OCI-LY1 (cell line): ENCODE measurements around the gene KDM2A.
A peak's percentile ranks its signal among the peaks of the same experiment; 100 is the strongest.

Source experiments
- H2AFZ ChIP-seq: fragments of 200-600 bp; sonication (generic), shearing (Covaris generic); 2 replicates; pipeline ENCODE4 v1.6.0; 2014; ENCODE audit warnings: antibody characterized with exemption, mild to moderate bottlenecking, low read length
- H3F3A ChIP-seq: fragments of 200-600 bp; sonication (generic), shearing (Covaris generic); 2 replicates; pipeline ENCODE4 v1.6.0; 2014; ENCODE audit warnings: mild to moderate bottlenecking, antibody characterized with exemption, low read length, moderate library complexity; ENCODE audit not compliant: insufficient read depth
- H3K27ac ChIP-seq: fragments of 200-600 bp; sonication (generic); 2 replicates; pipeline ENCODE4 v1.5.1; 2014; ENCODE audit warnings: low read length, mixed run types, mild to moderate bottlenecking, low read depth; ENCODE audit not compliant: poor library complexity, severe bottlenecking
- H3K27me3 ChIP-seq: fragments of 200-600 bp; sonication (generic); 2 replicates; pipeline ENCODE4 v1.6.0; 2014; ENCODE audit warnings: antibody characterized with exemption, mild to moderate bottlenecking, low read length, moderate library complexity; ENCODE audit not compliant: insufficient read depth
- H3K36me3 ChIP-seq: fragments of 200-600 bp; sonication (generic); 2 replicates; pipeline ENCODE4 v1.6.1; 2014; ENCODE audit warnings: mild to moderate bottlenecking, antibody characterized with exemption, low read length, moderate library complexity, mixed read lengths; ENCODE audit not compliant: insufficient read depth
- H3K4me1 ChIP-seq: fragments of 200-600 bp; sonication (generic); 2 replicates; pipeline ENCODE4 v1.5.1; 2014; ENCODE audit warnings: mild to moderate bottlenecking, low read length, moderate library complexity; ENCODE audit not compliant: insufficient read depth, severe bottlenecking
- H3K4me2 ChIP-seq: fragments of 200-600 bp; sonication (generic), shearing (Covaris generic); 2 replicates; pipeline ENCODE4 v1.6.1; 2014; ENCODE audit warnings: low read length
- H3K4me3 ChIP-seq: fragments of 200-600 bp; sonication (generic); 2 replicates; pipeline ENCODE4 v1.5.1; 2014; ENCODE audit warnings: low read length, low read depth, mild to moderate bottlenecking, mixed read lengths; ENCODE audit not compliant: poor library complexity, severe bottlenecking
- H3K79me2 ChIP-seq: fragments of 200-600 bp; shearing (Covaris generic); 2 replicates; pipeline ENCODE4 v1.6.1; 2016; ENCODE audit warnings: mixed run types, low read length, mixed read lengths; ENCODE audit not compliant: insufficient read depth
- H3K9ac ChIP-seq: fragments of 200-600 bp; sonication (generic), shearing (Covaris generic); 2 replicates; pipeline ENCODE4 v1.6.1; 2014; ENCODE audit warnings: mild to moderate bottlenecking, low read length, mixed read lengths
- H3K9me2 ChIP-seq: fragments of 200-600 bp; sonication (generic), shearing (Covaris generic); 2 replicates; pipeline ENCODE4 v1.6.1; 2014; ENCODE audit warnings: low read depth, mild to moderate bottlenecking, low read length, mixed read lengths
- H3K9me3 ChIP-seq: fragments of 200-600 bp; shearing (Covaris generic); 2 replicates; pipeline ENCODE4 v1.6.1; 2014; ENCODE audit warnings: low read length, mixed read lengths
- H4K20me1 ChIP-seq: fragments of 200-600 bp; sonication (generic), shearing (Covaris generic); 2 replicates; pipeline ENCODE4 v1.6.0; 2016; ENCODE audit warnings: mild to moderate bottlenecking, low read length; ENCODE audit not compliant: insufficient read depth
- CTCF ChIP-seq: fragments of 200-600 bp; sonication (generic), shearing (Covaris generic); IDR thresholded peaks from 2 replicates; pipeline ENCODE4 v1.5.1; 2017; ENCODE audit warnings: mild to moderate bottlenecking, antibody characterized with exemption, low read length, moderate library complexity, mixed read lengths
- EZH2 ChIP-seq: fragments of 200-600 bp; sonication (generic), shearing (Covaris generic); IDR thresholded peaks from 2 replicates; pipeline ENCODE4 v1.8.0; 2017; ENCODE audit warnings: borderline replicate concordance, mixed run types, mild to moderate bottlenecking, antibody characterized with exemption, low read length, moderate library complexity, mixed read lengths

KDM2A gene

GRCh38 chr11:67289651-67290479, 170.8 kb downstream of the KDM2A start:
- Histone ChIP-seq H3K27me3 (no peaks in the 10 kb centered on the region), H3K9me3 (no peaks in the 10 kb centered on the region; the same call in 1 of the 2 replicates), H3K4me3 (peak overlapping the region; percentile 71), H3K4me2 (peak overlapping the region; percentile 84), H3K36me3 (peaks cover 67% of the 10 kb centered on the region), H3K27ac (peak overlapping the region; percentile 20), H3F3A (no peaks in the 10 kb centered on the region), H3K9me2 (no peaks in the 10 kb centered on the region), H3K9ac (peak overlapping the region; percentile 76), H3K79me2 (no peaks in the 10 kb centered on the region), H2AFZ (no peak overlapping the region), H4K20me1 (no peaks in the 10 kb centered on the region), H3K4me1 (peaks cover 34% of the 10 kb centered on the region)
- no peak for TF ChIP-seq CTCF
- TF ChIP-seq EZH2, result no peak

- Histone ChIP-seq H3K79me2 (no peaks in the 10 kb centered on the region), H3K27ac (no peak overlapping the region), H3K36me3 (peaks cover 67% of the 10 kb centered on the region)
Measured at GRCh38 chr11:67290801-67291200, 171.7 kb downstream of the KDM2A start.

More at GRCh38 chr11:67290801-67291200, 171.7 kb downstream of the KDM2A start:
- no peak overlapping the region for H3K4me3 ChIP-seq
- H3K27me3 ChIP-seq, result no peaks in the 10 kb centered on the region
- H3K9ac ChIP-seq, result no peak overlapping the region; the same call in 1 of the 2 replicates
- H3K4me2 ChIP-seq, result no peak overlapping the region
- TF ChIP-seq EZH2 (no peak), CTCF (no peak)
- H3K4me1 ChIP-seq, result peaks cover 34% of the 10 kb centered on the region
- no peak overlapping the region for H2AFZ ChIP-seq
- H3K9me2 ChIP-seq, result no peaks in the 10 kb centered on the region
- peaks cover 3% of the 10 kb centered on the region; the same call in 1 of the 2 replicates for H3K9me3 ChIP-seq
- no peaks in the 10 kb centered on the region for H4K20me1 ChIP-seq
- no peaks in the 10 kb centered on the region for H3F3A ChIP-seq
